GM12874 (cell line): ENCODE data around the gene NDUFB2.

Experiments
- TF ChIP-seq, protein P1 (sequence below): IDR thresholded peaks from 2 replicates; pipeline ENCODE4 v1.5.1; 2011; ENCODE audit warnings: low read depth, mild to moderate bottlenecking, control low read depth, low read length, moderate library complexity; ENCODE audit not compliant: insufficient read depth

The NDUFB2 gene

DNA sequence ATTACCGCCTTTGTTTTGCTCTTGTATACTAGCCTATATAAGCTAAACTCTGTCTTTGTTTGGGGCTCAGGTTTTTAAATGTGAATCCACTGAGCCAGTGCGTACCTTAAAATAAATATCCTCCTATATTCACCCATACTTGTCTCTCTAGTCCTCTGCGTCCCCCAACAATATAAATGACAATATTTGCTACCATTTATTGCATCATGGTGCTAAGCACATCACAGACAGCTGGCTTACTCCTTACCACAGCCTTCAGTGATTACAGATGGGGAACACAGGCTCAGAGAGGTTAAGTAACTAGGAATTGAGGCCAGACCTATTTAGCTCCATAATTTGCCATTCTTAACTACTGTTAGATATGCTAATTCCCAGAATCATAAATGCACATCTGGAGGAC, 27.2 kb upstream of the NDUFB2 start:
- TF ChIP-seq, protein P1, sequence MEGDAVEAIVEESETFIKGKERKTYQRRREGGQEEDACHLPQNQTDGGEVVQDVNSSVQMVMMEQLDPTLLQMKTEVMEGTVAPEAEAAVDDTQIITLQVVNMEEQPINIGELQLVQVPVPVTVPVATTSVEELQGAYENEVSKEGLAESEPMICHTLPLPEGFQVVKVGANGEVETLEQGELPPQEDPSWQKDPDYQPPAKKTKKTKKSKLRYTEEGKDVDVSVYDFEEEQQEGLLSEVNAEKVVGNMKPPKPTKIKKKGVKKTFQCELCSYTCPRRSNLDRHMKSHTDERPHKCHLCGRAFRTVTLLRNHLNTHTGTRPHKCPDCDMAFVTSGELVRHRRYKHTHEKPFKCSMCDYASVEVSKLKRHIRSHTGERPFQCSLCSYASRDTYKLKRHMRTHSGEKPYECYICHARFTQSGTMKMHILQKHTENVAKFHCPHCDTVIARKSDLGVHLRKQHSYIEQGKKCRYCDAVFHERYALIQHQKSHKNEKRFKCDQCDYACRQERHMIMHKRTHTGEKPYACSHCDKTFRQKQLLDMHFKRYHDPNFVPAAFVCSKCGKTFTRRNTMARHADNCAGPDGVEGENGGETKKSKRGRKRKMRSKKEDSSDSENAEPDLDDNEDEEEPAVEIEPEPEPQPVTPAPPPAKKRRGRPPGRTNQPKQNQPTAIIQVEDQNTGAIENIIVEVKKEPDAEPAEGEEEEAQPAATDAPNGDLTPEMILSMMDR = no peak

DNA sequence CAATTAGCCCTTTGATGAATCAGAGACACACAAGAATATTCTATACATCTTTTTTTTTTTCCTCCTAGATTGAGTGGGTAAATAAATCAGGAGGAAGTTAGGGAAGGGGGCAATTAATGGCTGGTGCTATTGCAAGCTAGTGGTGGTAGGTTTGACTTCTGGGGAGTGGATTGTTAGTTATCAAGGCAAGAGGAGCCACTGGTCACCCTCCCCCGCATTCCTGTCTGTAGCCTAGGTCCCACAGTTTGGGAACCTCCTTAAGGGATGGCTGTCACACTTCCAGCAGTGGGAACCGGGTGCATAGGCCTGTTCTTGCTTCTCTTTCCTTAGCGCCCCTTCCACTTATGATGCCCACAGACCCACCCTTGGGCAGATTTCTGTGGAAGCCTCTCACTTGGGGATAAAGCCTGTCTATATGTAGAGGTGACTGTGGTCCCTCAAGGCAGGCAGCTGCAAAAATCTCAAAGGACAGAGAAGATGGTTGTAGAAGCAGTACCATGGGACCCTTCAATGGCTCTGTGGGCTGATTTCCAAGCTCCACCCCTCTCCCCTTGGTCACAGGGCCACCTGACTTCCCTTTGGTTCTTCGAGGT, 26.1 kb upstream of the NDUFB2 start:
- TF ChIP-seq, protein P1 = no peak

DNA sequence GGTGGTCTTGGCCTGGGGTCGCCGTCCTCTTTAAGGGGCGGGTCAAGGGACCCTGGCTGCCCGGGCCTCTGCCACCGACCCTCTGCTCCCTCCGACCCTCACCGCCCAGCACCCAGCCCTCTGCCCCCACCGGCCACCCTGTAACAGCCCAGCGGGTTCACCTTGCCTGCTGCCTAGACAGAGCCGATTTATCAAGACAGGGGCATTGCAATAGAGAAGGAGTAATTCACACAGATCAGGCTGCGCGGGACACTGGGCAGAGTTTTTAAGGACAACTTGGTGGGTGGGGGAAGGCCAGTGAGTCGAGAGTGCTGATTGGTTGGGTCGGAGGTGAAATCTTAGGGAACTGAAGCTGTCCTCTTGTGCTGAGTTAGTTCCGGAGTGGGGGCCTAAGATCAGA, 24.5 kb upstream of the NDUFB2 start:
- TF ChIP-seq, protein P1 = no peak

DNA sequence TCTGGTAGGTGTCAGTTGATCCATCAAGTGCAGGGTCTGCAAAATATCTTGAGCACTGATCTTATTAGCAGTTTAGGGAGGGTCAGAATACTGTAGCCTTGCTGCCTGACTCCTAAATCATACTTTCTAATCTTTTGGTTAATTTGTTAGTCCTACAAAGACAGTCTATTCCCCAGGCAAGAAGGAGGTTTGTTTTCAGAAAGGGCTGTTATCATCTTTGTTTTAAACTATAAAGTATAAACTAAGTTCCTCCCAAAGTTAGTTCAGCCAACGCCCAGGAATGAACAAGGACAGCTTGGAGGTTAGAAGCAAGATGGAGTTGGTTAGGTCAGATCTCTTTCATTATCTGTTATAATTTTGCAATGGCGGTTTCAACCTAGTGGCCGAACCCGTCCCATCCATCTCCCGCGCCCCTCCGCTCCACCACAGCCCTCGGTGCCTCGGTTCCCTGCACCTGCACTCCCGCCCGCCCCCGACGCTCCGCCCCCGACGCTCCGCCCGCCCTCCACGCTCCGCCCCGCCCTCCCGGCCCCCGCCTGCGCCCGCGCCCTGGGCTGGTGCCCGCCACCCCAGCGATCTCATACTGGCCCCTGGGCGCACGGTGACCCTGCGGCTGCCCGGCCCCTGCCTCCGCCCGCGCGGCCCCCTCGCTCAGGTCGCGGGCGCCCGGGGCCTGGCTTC, 24.0 kb upstream of the NDUFB2 start, which contains the start of gene ADCK2:
Gene ADCK2, plus strand, starts transcription at position 564 of the 681 bp plus-strand sequence. CDS start 386 bp downstream, outside the sequence.
- TF ChIP-seq, protein P1 = no peak

DNA sequence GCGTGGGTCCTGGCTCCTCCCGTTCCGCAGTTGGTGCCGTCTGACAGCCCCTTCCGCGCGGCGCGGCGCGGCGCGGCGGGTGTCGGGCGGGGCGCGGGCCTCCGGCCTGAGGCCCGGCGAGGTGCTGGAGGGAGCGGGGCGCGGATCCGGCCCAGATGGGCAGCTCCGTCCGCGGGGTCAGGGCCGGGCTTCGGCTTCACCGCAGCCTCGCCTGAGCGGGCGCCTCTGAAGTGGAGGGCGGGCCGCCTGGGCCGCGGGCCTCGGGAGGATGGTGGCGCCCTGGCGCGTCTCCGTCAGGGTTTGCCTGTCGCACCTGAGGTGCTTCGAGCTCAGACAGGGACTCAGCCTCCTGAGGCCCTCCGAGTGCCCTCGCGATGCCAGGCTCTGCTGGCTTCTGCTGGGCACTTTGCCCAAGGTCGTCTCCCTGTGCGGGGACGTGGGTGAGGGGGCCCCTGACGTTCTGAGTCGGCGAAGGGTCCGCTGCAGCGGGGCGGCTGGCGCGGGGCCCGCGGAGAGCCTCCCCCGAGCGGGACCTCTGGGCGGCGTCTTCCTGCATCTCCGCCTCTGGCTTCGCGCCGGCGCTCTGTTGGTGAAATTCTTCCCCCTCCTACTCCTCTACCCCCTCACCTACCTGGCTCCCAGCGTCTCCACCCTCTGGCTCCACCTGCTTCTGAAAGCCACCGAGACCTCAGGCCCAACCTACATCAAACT, 23.3 kb upstream of the NDUFB2 start:
- TF ChIP-seq, protein P1 = no peak

DNA sequence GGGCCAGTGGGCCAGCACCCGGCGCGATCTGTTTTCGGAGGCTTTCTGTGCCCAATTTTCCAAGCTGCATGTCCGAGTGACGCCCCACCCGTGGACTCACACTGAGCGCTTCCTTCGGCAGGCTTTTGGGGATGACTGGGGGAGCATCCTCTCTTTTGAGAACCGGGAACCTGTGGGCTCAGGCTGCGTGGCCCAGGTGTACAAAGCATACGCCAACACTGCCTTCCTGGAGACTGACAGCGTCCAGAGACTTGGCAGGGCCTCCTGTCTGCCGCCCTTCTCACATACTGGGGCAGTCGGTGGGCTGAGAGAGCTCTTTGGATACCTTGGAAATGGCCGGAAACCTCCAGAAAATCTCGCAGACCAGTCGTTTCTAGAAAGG, 22.7 kb upstream of the NDUFB2 start:
- TF ChIP-seq, protein P1 = no peak

DNA sequence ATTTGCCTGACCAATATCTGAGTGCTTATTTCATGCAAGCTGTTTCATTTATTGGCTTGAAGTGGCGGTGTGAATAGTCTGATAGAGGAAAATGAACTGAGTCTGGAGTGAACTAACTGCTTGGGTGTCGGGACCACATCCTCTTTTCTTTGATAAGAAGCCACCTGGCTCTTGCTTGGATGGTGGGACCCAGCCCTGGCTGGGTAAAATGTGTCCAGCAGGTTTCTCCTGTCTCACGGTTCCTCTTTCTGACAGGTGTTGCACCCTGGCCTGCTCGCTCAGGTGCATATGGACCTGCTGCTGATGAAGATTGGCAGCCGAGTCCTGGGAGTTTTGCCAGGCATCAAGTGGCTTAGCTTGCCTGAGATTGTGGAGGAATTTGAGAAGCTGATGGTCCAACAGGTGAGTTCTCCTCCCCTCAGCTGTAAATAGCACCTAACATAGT, 22.1 kb upstream of the NDUFB2 start:
- TF ChIP-seq, protein P1 = no peak
